Mesendoderm (in vitro differentiated cells): ENCODE data around the gene NANOS1.

Source experiments
- DNase-seq: peaks from one replicate; pipeline ENCODE4 v3.0.0; 2013
- H2AK5ac ChIP-seq: 2 replicates; pipeline ENCODE4 v1.6.1; 2013; ENCODE audit warnings: low read length, inconsistent platforms
- H2BK120ac ChIP-seq: 2 replicates; pipeline ENCODE4 v1.6.1; 2013; ENCODE audit warnings: low read depth, mild to moderate bottlenecking, low read length, moderate library complexity, mixed read lengths
- H2BK15ac ChIP-seq: replicated peaks from 2 replicates; pipeline ENCODE4 v1.6.1; 2013; ENCODE audit warnings: low read depth, mild to moderate bottlenecking, moderate library complexity
- H2BK5ac ChIP-seq: 2 replicates; pipeline ENCODE4 v1.6.1; 2013; ENCODE audit warnings: low read length, inconsistent platforms
- H3K18ac ChIP-seq: 2 replicates; pipeline ENCODE4 v1.6.1; 2013; ENCODE audit warnings: mild to moderate bottlenecking, low read length, mixed read lengths
- H3K23ac ChIP-seq: one replicate; pipeline ENCODE4 v1.6.1; 2013; ENCODE audit warnings: low read length
- H3K27ac ChIP-seq: 2 replicates; pipeline ENCODE4 v1.5.1; 2013; ENCODE audit warnings: low read depth, mild to moderate bottlenecking, inconsistent platforms, low read length, moderate library complexity
- H3K27me3 ChIP-seq: 2 replicates; pipeline ENCODE4 v1.6.1; 2013; ENCODE audit warnings: low read length, control low read depth, mild to moderate bottlenecking, inconsistent platforms; ENCODE audit not compliant: insufficient read depth, poor library complexity
- H3K36me3 ChIP-seq: 2 replicates; pipeline ENCODE4 v1.6.1; 2013; ENCODE audit warnings: low read length, inconsistent platforms; ENCODE audit not compliant: control insufficient read depth, insufficient read depth
- H3K4ac ChIP-seq: one replicate; pipeline ENCODE4 v1.6.1; 2013; ENCODE audit warnings: low read depth, mild to moderate bottlenecking, low read length, moderate library complexity
- H3K4me1 ChIP-seq: 2 replicates; pipeline ENCODE4 v1.6.1; 2013; ENCODE audit warnings: low read depth, low read length, inconsistent platforms; ENCODE audit not compliant: control insufficient read depth
- H3K4me2 ChIP-seq: 2 replicates; pipeline ENCODE4 v1.6.1; 2013; ENCODE audit warnings: low read length
- H3K4me3 ChIP-seq: 2 replicates; pipeline ENCODE4 v1.5.1; 2013; ENCODE audit warnings: mild to moderate bottlenecking, low read length
- H3K56ac ChIP-seq: one replicate; pipeline ENCODE4 v1.6.1; 2013; ENCODE audit warnings: low read length
- H3K79me1 ChIP-seq: 2 replicates; pipeline ENCODE4 v1.6.1; 2013; ENCODE audit warnings: low read length, inconsistent platforms
- H3K79me2 ChIP-seq: 2 replicates; pipeline ENCODE4 v1.6.1; 2013; ENCODE audit warnings: mild to moderate bottlenecking, low read length; ENCODE audit not compliant: control insufficient read depth, insufficient read depth
- H3K9ac ChIP-seq: 2 replicates; pipeline ENCODE4 v1.6.1; 2013; ENCODE audit warnings: low read length, inconsistent platforms
- H4K5ac ChIP-seq: one replicate; pipeline ENCODE4 v1.6.1; 2013; ENCODE audit warnings: low read length
- H4K8ac ChIP-seq: one replicate; pipeline ENCODE4 v1.6.1; 2013; ENCODE audit warnings: low read depth, mild to moderate bottlenecking, control low read depth, low read length, moderate library complexity
- WGBS: extraction: QIAGEN DNeasy Blood & Tissue Kit; methylation state at CpG from one replicate; pipeline ENCODE4 v1.1.7; 2013; ENCODE audit warnings: low lambda C conversion rate, missing lambda C conversion rate; ENCODE audit not compliant: insufficient coverage; ENCODE audit errors: extremely low coverage; 5-methylcytosine and 5-hydroxymethylcytosine counted together

The NANOS1 gene

DNA sequence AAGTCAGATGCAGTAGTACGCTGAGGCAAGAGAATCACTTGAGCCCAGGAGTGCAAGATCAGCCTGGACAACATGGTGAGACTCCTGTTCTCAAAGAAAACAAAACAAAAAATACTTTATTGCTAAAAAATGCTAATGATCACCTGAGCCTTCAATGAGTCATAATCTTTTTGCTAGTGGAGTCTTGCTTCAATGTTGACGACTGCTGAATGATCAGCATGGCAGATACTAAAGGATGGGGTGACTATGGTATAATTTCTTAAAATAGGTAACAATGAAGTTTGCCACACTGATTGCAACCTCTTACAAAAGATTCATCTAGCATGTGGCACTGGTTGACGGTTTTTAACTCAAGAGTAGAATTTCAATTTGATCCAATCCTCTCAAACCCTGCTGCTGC, 22.3 kb downstream of the NANOS1 start:
- WGBS = no CpG with 5 or more reads among the region's 3 CpGs

DNA sequence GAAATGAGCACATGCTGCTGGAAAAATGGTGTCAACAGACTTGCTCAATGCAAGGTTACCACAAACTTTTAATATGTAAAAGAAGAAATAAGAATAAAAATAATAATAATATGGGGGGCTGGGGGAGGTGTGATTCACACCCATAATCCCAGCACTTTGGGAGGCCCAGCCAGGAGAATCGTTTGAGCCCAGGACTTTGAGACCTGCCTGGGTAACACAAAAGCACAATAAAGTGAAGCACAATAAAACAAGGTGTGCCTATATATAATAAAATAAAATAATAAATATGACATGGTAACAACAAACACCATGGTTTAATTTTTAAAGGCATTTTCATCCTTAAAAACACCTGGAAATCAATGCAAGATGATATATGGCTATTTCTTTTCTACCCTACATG, 26.0 kb downstream of the NANOS1 start:
- Histone ChIP-seq H3K18ac (no peak overlapping the region), H2BK5ac (no peak overlapping the region), H3K4me3 (no peak overlapping the region), H3K4me2 (no peak overlapping the region), H3K4me1 (no peaks in the 10 kb centered on the region), H2BK15ac (no peak overlapping the region), H4K5ac (no peak overlapping the region), H3K56ac (no peak overlapping the region), H4K8ac (no peak overlapping the region), H3K9ac (no peak overlapping the region), H3K27ac (no peak overlapping the region), H2AK5ac (no peak overlapping the region), H3K23ac (no peak overlapping the region), H3K4ac (no peak overlapping the region), H2BK120ac (no peak overlapping the region), H3K27me3 (no peaks in the 10 kb centered on the region), H3K79me2 (peaks cover 21% of the 10 kb centered on the region), H3K79me1 (peaks cover 5% of the 10 kb centered on the region), H3K36me3 (peaks cover 18% of the 10 kb centered on the region)
- no peak for DNase-seq
- WGBS = no CpG with 5 or more reads among the region's 1 CpG

More for the DNA sequence above, 22.3 kb downstream of the NANOS1 start:
- Histone ChIP-seq H4K8ac (no peak overlapping the region), H3K79me2 (peaks cover 43% of the 10 kb centered on the region), H2BK120ac (no peak overlapping the region), H2BK5ac (no peak overlapping the region), H3K36me3 (peaks cover 18% of the 10 kb centered on the region), H3K4me2 (no peak overlapping the region), H3K4me3 (no peak overlapping the region), H3K9ac (no peak overlapping the region), H4K5ac (no peak overlapping the region), H3K79me1 (peaks cover 10% of the 10 kb centered on the region), H2BK15ac (no peak overlapping the region), H3K23ac (no peak overlapping the region), H3K18ac (no peak overlapping the region), H3K27ac (no peak overlapping the region), H3K27me3 (no peaks in the 10 kb centered on the region), H2AK5ac (no peak overlapping the region), H3K4me1 (no peaks in the 10 kb centered on the region), H3K56ac (no peak overlapping the region), H3K4ac (no peak overlapping the region)
- DNase-seq = no peak

DNA sequence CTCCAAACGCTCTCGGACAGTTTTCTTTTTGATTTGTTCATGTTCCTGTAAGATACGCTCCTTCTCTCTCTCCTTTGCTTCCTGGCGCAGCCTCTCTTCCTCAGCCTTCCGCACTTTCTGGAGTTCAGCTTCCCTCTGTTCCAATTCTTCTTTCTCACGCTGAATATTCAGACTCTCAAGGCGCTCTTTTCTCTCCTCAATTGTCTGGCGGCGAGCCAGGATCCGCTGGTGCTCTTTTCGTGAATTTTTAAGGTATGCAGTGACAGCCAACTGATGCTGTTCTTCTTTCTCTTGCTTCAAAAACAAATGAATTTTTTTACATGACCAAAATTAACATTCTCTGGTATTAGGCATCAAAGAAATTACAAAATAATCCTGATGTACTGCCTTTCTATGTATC, 28.5 kb downstream of the NANOS1 start:
- no CpG with 5 or more reads among the region's 11 CpGs for WGBS

DNA sequence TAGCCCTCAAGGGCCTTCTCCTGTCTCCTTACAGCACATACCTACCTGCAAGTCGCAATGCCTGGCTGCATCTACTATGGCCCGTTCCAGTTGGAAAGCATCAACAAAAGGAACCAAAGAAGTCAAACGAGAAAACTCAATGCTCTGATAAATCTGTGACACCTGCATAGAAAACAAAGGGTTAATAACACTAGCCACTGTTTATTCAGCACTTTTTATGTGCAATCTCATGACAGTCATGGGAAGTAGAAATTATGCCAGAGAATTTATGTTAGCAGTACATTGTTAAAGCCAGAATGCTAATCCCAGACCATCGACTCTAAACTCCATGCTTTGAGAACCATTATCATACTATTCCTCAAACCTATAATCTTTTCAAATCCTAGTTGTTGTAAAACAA, 30.0 kb downstream of the NANOS1 start:
- Histone ChIP-seq H2BK15ac (no peak overlapping the region), H2BK120ac (no peak overlapping the region), H3K27me3 (no peaks in the 10 kb centered on the region), H3K79me1 (peaks cover 6% of the 10 kb centered on the region), H3K56ac (no peak overlapping the region), H2AK5ac (no peak overlapping the region), H3K18ac (no peak overlapping the region), H3K23ac (no peak overlapping the region), H3K27ac (no peak overlapping the region), H4K8ac (no peak overlapping the region), H3K4me3 (no peak overlapping the region), H3K79me2 (peaks cover 22% of the 10 kb centered on the region), H4K5ac (no peak overlapping the region), H3K4me2 (no peak overlapping the region), H3K4ac (no peak overlapping the region), H3K9ac (no peak overlapping the region), H3K36me3 (peaks cover 16% of the 10 kb centered on the region), H3K4me1 (no peaks in the 10 kb centered on the region), H2BK5ac (no peak overlapping the region)
- no CpG with 5 or more reads among the region's 4 CpGs for WGBS
- no peak for DNase-seq

More for the DNA sequence above, 28.5 kb downstream of the NANOS1 start:
- Histone ChIP-seq H3K4ac (no peak overlapping the region), H3K56ac (no peak overlapping the region), H2BK15ac (no peak overlapping the region), H3K27ac (no peak overlapping the region), H3K4me3 (no peak overlapping the region), H3K36me3 (peaks cover 16% of the 10 kb centered on the region), H3K27me3 (no peaks in the 10 kb centered on the region), H3K79me2 (peaks cover 18% of the 10 kb centered on the region), H3K9ac (no peak overlapping the region), H4K8ac (no peak overlapping the region), H3K79me1 (peaks cover 1% of the 10 kb centered on the region), H3K4me1 (no peaks in the 10 kb centered on the region), H2BK5ac (no peak overlapping the region), H3K4me2 (no peak overlapping the region), H2BK120ac (no peak overlapping the region), H4K5ac (no peak overlapping the region), H3K23ac (no peak overlapping the region), H2AK5ac (no peak overlapping the region), H3K18ac (no peak overlapping the region)
- no peak for DNase-seq

DNA sequence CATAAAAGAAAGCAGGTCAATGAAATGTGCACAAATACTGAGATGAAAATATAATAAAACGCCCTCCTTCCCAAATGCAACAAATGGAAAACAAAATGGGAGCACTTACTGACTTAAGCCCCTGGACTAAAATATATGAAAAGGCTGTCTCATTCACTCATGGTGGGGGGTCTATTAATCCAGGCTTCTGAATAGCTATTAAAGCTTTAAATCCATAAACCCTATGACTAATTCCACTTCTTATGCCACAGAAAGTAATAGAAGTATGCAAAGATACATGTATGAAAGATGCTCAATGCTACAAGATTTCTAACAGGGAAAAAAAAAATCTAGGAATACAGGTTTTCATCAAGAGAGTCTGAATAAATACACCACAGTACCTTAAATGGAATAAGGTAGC, 30.6 kb downstream of the NANOS1 start:
- Histone ChIP-seq H3K79me1 (peaks cover 6% of the 10 kb centered on the region), H4K8ac (no peak overlapping the region), H3K27ac (no peak overlapping the region), H3K27me3 (no peaks in the 10 kb centered on the region), H3K36me3 (peaks cover 20% of the 10 kb centered on the region), H3K18ac (no peak overlapping the region), H3K4me1 (no peaks in the 10 kb centered on the region), H2AK5ac (no peak overlapping the region), H4K5ac (no peak overlapping the region), H2BK15ac (no peak overlapping the region), H3K4me2 (no peak overlapping the region), H3K4me3 (no peak overlapping the region), H3K23ac (no peak overlapping the region), H2BK5ac (no peak overlapping the region), H3K4ac (no peak overlapping the region), H3K9ac (no peak overlapping the region), H3K79me2 (peaks cover 25% of the 10 kb centered on the region), H2BK120ac (no peak overlapping the region), H3K56ac (no peak overlapping the region)
- DNase-seq = no peak
- no CpG with 5 or more reads among the region's 1 CpG for WGBS

DNA sequence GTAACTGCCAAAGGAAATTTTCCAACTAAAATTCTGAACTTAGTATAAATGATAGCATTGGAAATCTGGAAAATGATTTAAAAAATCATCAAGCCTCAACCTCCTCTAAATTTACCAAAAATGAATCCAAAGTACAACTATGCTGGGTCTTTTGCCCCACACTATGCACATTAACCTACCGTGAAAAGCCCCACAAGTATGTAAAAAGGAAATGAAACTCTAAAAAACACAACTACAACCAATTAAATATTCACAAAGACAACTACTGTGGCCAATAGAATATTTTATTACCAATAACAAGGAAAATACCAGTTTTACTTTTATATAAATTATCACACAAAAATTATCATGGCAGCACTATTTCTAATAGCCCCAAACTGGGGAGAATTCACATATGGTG, 31.8 kb downstream of the NANOS1 start:
- H3K79me2 ChIP-seq = peaks cover 29% of the 10 kb centered on the region
- no peak overlapping the region for H3K18ac ChIP-seq
- no peaks in the 10 kb centered on the region for H3K27me3 ChIP-seq
- H3K4ac ChIP-seq = no peak overlapping the region
- no peaks in the 10 kb centered on the region for H3K4me1 ChIP-seq
- no peak overlapping the region for H2AK5ac ChIP-seq
- H2BK15ac ChIP-seq = no peak overlapping the region
- no peak overlapping the region for H3K9ac ChIP-seq
- H2BK120ac ChIP-seq = no peak overlapping the region
- no peak overlapping the region for H4K5ac ChIP-seq
- no peak overlapping the region for H4K8ac ChIP-seq
- H3K4me2 ChIP-seq = no peak overlapping the region
- no peak overlapping the region for H2BK5ac ChIP-seq
- no CpG with 5 or more reads among the region's 1 CpG for WGBS
- H3K27ac ChIP-seq = no peak overlapping the region
- peaks cover 23% of the 10 kb centered on the region for H3K36me3 ChIP-seq
- DNase-seq = no peak
- no peak overlapping the region for H3K56ac ChIP-seq
- H3K79me1 ChIP-seq = peaks cover 9% of the 10 kb centered on the region
- no peak overlapping the region for H3K23ac ChIP-seq
- H3K4me3 ChIP-seq = no peak overlapping the region
